GM21367 (cell line): Measurements from ENCODE around the gene ITIH3.
"Not testable (repeated sequence)": the region's sequence is repeated elsewhere in the genome, so short reads cannot be mapped to it uniquely, and the experiment has no call there.

Source experiments
- ATAC-seq: cut with Tn5 transposase; IDR thresholded peaks from one replicate; pipeline ENCODE4 v1.9.1; 2021; ENCODE audit not compliant: unreplicated experiment

Gene ITIH3, protein sequence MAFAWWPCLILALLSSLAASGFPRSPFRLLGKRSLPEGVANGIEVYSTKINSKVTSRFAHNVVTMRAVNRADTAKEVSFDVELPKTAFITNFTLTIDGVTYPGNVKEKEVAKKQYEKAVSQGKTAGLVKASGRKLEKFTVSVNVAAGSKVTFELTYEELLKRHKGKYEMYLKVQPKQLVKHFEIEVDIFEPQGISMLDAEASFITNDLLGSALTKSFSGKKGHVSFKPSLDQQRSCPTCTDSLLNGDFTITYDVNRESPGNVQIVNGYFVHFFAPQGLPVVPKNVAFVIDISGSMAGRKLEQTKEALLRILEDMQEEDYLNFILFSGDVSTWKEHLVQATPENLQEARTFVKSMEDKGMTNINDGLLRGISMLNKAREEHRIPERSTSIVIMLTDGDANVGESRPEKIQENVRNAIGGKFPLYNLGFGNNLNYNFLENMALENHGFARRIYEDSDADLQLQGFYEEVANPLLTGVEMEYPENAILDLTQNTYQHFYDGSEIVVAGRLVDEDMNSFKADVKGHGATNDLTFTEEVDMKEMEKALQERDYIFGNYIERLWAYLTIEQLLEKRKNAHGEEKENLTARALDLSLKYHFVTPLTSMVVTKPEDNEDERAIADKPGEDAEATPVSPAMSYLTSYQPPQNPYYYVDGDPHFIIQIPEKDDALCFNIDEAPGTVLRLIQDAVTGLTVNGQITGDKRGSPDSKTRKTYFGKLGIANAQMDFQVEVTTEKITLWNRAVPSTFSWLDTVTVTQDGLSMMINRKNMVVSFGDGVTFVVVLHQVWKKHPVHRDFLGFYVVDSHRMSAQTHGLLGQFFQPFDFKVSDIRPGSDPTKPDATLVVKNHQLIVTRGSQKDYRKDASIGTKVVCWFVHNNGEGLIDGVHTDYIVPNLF

DNA sequence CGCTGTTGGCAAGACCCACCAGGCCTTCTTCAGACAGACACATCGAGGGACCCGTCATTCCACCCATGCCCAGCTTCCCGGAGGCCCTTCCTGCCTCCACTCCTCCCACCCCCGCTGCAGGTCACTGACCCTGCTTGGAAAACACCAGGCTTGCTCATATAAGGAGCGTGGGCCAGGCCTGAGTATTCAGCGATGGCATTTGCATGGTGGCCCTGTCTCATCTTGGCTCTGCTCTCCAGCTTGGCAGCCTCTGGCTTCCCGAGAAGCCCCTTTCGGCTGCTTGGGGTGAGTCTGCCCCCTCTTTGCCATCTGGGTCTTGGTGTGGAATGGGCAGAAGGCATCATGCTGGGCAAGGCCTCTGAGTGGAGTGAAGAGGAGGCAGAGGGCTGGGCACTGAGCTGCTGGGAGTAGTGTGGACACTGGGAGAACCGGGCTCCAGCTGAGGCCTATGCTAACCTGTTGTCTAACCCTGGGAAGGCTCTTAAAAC lies at the start of gene ITIH3:
Gene ITIH3, plus strand, starts transcription at position 185 of the 488 bp plus-strand sequence. Its CDS starts 8 bp downstream, at position 193.
- no peak for ATAC-seq

DNA sequence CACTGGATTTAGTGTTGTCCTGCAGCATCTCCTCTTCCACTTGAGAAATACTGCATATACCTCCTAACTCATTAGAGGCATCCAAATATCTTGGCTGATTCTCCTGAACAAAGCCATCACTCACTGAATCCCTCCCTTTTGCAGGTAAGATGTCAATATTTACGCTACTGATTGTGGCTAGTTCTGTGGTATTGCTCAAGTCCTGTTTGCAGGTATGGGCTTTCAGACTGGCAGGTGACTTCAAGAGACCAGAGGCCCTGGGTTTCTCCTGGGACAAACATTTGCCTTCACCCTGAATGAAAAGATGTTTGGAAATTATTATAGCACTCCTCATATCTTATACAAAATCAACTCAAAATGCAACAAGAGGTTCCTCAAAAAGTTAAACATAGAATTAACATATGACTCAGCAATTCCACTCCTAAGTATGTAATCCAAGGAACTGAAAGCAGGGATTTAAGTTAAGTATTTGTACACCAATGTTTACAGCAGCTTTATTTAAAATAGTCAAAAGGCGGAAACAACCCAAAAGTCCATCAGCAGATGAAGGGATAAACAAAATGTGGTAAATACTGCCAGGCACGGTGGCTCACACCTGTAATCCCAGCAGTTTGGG lies 42.4 kb upstream of the ITIH3 start:
- ATAC-seq = no peak

DNA sequence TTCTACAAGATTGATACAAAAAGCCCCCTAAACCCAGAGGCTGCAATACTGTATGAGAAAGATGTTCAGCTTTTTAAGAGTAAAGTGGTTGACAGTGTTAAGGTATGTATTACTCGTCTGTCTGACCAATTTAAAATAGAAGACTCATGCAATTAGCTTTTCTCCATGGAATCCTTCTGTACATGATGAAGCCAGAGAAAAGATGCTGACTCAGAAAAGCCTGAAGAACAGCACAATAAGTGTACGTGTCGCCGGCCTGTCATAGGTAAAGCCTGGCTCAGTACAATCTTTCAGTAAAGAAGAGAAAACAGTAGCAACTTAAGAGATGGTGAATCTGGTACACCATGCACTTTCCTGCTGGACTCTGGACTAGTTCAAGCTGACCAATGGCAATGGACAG lies 40.2 kb upstream of the ITIH3 start:
- no peak for ATAC-seq

DNA sequence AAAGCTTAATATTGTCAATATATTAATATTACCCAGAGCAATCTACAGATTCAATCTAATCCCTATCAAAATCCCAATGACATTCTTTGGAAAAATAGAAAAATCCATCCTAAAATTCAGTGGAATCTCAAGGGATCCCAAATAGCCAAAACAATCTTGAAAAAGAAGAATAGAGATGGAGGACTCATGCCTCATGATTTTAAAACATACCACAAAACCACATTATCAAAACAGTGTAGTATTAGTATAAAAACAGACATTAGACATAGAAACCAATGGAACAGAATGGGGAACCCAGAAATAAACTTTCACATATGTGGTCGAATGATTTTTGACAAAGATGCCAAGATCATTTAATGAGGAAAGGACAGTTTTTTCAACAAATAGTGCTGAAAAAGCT lies 38.5 kb upstream of the ITIH3 start:
- ATAC-seq = no peak

DNA sequence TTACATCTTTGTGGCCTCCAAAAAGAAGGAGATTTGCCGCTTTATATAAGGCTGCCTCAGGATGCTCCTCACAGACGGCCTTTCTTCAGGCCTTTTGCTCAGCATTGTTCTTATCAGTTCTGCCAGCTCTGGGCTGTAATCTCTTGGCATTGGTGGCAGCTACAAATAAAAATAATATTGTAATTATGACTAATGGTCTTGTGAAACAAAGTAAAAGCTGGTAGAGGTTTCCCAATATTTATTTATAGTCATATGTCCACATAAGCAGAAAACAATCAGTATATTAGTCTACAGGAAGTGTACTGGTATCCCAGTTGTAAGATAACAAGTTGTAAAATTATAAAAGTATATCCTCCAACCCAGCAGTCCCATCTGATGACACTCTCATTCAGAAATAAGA lies 31.1 kb upstream of the ITIH3 start:
- ATAC-seq = no peak

DNA sequence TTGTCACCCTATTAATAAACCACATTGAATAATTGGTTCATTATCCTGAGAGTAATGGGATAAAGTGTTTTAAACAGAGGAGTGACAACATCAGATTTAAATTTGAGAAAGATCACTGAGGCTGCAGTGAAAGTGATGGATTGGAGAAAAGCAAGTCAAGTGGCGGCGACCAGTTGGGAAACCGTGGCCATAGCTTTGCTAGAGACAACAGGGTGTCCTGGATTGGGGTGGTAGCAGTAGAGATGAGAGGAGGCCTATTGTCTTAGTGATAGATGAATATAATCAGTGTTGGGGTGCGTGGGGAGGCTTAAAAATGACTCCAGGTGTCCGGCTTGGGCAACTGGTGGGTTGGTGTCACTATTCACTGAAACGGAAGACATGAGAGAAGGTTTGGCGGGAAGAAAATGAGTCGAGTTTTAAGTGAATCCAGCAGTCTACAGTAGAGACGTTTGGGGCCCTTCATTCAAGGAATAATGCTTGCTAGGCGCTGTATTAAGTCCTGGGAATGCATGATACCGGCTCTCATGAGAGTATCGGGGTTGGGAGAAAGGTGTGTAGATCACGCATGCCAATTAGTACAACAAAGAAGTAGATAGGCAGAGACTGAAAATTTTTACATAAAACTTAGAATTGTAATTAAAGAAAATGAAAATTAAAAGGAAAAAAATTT lies 24.7 kb upstream of the ITIH3 start:
- ATAC-seq = no peak

DNA sequence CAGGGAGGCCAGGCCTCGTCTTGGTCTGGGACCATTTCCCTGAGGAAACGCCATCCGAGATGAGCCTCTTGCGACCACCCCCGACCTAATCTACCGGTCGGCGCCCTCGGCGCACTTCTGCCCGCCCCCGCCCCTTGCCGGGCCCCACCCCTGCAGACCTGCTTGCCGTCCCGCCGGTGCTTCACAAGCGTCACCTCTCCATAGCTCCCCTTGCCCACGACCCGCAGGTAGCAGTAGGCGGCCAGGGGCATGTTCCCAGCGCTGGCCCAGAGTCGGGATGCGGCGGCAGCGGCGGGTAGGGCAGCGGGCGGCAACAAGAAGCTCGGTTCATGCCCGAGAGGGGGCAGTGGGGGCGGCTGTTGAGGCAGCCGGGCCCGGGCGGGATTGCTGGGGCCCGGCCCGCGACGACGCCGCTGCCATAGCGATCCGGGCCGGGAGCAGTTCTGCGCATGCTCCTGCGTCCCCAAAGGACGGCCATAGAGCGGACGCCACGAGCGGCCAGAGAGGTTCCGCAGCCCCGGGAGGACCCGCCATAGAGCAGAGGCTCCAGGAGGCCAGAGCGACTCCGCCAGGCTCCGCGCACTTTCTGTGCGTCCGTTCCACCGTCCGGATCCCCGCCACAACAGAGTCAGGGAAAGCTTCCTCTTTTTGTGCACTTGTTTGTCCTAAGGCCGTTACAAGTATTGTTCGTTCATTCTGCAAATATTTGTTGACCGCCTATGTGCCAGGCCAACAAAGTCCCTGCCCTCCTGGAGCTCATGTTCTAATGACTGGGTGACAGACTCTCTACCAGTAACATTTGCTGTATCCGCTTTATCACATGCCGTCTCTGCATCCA lies 23.9 kb upstream of the ITIH3 start, which contains the start of gene NEK4:
Gene NEK4, minus strand, starts transcription at position 445 of the 838 bp plus-strand sequence. Its CDS starts 194 bp downstream, at position 251.
- peak; percentile 95 for ATAC-seq

DNA sequence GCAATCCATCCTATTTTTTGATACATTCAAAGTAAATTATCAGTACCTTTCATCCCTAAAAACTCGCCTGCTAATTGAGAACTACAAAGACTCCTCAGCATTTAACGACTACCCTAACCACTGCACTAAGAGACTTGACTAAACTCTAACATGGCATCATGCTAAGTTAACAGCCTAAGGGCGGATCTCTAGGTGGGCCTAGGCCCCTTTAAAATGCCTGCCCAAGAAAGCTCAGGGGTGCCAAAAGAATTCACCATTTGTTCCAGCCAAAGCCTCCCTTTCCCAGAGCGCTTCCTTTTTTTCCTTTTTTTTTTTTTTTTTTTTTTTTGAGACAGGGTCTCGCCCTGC lies 23.3 kb upstream of the ITIH3 start:
- peak; percentile 9 for ATAC-seq

DNA sequence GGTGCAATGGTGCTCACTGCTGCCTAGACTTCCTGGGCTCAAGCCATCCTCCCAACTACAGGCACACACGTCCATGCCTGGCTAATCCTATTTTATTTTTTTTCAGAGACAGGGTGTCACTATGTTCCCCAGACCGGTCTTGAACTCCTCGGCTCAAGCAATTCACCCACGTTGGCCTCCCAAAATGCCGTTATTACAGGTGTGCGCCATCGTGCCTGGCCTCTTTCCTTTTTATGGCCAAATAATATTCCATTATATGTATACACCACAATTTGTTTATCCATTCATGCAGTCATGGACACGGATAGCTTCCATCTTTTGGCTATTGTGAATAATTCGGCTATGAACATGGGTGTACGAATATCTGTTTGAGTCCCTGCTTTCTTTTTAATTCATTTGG lies 22.9 kb upstream of the ITIH3 start:
- no peak for ATAC-seq

DNA sequence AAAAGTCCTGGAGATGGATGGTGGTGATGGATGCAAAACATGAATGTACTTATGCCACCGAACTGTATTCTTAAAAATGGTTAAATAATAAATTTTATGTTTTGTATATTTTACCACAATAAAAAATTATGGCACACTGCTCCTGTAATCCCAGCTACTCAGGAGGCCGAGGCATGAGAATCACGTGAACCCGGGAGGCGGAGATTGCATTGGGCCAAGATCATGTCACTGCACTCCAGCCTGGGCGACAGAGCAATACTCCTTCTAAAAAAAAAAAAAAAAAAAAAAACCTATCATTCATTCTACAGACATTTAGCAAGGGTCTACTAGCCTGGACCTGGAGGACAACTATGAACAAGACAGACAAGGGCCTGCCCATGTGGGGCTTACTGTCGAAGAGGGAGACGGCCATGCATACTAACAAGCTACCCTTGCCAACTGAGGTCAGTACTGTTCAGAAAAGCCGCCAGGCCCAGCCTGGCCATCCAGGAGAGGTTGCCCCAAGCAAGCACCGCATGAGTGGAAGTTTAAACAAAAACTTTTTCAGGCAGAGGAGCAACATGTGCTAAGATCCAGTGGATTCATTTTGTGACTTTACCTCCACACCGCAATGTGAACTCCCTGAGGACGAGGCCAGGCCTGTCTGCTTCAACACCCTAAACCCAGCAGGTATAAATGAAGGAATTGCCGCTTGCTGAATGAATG lies 21.1 kb upstream of the ITIH3 start:
- no peak for ATAC-seq

DNA sequence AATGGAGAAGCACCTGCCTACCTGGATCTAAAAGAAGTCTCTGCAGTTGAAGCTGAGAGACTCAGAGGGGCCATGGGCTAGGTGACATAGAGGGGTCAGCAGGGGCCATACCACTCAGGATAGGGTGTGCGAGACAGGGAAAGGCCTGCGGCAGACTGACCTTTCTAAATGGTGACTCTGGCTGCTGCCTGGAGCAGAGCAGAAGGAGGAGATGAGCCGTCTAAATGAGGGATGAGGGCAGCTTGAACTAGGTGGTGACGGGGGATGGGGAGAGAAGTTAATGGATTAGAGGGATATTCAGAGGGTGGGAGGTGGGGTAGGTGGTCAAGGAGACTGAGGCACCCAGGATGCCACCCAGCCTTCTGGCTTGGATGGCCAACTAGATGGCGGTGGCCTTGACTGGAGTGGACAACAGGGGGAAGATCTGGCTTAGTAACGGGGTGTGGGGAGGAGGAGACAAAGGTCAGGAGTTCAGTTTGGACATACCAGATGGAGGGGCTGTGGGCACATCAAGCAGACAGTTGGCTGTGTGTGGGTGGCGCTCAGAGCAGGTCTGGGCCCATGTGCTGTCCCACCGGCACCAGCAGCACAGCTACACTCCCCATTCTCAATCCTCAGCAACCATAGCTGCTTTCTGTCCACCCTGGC lies 20.4 kb upstream of the ITIH3 start:
- ATAC-seq = no peak

DNA sequence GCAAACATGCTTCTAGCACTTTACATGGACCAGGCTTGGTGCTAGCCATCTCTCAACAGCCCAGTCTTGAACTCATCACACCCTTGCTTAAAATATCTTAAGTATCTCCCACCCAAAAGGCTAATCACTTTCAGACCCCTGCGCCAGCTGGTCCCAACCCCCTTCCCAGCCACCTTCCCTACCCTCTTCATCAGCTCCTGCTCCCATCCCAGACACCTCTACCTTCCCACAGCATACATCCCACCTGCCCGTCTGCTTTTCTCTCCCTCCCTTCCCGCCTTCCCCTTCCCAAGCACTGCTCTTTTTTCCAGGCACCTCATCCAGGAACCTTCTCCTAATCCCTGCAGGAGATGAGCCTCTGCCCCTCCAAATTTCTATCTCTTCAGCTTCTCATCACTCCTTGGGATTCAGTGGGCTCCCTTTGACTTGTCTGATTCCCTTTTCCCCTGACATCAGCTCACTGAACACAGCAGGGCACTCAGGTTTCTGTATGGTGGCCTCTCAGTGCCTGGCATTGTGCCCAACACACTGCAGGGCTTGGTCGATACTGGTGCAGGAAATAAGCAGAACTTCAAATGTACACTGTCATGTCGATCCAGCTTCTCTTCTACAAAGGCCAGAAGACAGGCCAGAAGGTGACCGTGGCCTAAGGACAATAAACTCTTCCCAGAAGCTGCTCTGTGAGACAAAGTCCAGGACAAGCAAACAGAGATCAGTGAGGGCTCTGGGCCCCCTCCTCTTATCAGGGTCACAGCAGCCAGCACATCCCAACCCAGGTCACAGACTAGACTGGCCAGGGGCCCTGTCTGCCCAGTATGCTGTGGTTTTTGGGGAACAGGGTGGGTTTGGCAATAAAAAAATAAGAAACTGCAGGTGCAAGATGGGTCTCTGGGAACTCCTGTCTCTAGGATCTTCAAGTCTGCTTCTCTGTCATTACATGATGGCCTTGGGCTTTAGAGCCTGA lies 19.4 kb upstream of the ITIH3 start:
- no peak for ATAC-seq

DNA sequence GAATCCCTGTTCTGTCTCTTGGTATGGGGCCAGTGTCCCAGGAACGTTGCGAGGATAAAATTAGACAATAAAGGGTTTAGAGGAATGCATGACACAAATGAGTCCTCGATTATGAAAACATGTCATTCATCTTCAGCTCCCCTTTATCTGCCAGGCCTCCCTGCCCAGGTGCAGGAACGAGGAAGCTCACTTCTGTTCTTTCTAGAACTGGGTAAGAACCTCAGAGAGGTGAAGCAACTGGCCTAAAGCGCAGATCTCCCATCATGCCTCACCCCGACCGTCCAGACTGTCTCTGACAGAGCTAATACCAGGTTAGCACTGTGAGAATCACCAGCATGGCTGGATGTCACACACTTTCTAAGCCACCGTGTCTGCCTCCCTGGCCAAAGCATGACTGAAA lies 18.7 kb upstream of the ITIH3 start:
- no peak for ATAC-seq

DNA sequence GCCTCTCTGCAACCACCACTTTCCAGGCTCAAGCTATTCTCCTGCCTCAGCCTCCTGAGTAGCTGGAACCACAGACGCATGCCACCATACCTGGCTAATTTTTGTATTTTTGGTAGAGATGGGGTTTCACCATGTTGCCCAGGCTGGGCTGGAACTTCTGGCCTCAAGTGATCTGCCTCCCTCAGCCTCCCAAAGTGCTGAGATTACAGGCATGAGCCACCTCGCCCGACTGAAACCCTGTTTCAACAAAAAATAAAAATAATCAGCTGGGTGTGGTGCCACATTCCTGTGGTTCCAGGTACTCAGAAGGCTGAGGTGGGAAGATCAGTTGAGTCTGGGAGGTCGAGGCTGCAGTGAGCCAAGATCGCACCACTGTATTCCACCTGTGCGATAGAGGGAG lies 18.1 kb upstream of the ITIH3 start:
- not testable (repeated sequence) for ATAC-seq

DNA sequence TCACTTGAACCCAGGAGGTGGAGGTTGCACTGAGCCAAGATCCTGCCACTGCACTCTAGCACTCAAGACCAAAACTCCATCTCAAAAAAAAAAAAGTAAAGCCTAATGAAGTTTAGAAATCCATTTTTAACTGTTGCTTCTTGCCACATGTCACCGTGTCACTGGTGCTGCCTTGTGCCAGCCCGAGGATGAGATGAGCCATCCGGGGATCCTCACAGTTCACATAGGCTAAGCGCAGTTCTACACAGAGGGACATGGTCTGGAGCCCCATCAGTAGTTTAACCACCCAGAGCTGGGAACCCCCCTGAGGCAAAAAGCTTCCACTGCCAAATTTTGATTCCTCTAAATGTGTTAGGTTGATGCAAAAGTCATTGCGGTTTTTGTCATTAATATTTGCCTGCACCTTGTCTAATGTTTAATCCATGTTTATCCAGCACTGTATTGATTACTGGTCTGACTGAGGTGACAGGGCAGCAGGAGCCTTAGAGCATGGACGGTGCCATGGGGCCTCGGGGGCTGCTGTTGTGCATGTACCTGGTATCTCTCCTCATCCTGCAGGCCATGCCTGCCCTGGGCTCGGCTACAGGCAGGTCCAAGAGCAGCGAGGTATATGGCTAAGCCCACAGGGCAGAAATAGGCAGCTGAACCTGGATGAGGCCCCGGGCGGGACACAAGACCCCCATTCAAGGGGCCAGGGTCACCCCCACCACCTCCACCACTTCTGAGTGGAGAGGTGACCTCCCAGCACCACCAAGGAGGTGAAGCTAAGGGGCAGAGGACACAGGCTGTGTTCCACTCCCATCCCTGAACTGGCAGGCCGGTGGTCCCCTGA lies 17.3 kb upstream of the ITIH3 start, which contains the start of gene ITIH1:
Gene ITIH1, plus strand, starts transcription at position 473 of the 832 bp plus-strand sequence. Its CDS starts 17 bp downstream, at position 490.
- ATAC-seq = no peak

DNA sequence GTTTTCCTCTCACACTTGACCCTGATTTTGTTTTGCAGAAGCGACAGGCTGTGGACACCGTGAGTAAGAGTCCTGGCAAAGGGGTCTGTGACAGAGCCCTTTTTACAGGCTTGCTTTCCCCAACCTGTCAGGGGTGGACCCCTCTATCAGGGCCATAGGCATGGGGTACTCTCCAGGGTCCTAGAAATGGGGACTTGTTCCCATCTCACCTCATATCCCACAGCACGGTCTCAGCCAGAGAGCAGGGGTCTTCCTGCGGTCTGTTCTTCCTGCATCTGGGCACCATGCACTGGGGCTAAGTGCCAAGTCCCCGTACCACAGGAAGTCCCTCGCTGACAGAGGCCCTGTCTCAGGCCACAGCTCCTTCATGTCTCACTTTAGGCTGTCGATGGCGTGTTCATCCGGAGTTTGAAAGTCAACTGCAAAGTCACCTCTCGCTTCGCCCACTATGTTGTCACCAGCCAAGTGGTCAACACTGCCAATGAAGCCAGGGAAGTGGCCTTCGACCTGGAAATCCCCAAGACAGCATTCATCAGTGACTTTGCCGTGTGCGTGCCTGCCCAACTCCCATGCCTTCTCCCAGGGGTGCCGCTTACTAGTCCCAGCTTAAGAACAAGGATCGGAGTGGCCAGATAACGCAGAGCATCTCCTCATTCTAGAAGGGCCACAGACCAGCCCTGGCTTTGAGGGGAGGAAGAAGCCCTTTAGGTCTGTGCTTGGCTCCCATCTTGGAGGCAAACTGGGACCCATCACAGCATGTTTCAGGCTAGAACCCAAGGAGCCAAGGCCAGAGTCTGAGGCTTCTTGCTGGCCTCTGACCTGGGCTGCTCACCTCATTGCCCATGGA lies 16.4 kb upstream of the ITIH3 start:
- ATAC-seq = no peak
